Esophagus muscularis mucosa (tissue), 4 donors: ENCODE results near the gene CCDC51.

Experiments
- CTCF ChIP-seq, 3 experiments: fragments of 200-600 bp in 2 of 3; fragments of 450-650 bp in 1 of 3; sonication (generic) in 2 of 3; IDR thresholded peaks; one replicate each; pipeline ENCODE4 v1.5.1; 2017 to 2019; ENCODE audit warnings: antibody characterized with exemption in 3 of 3, mild to moderate bottlenecking in 2 of 3, moderate library complexity in 1 of 3
- EP300 ChIP-seq: sonication (generic); formaldehyde crosslinking; IDR thresholded peaks from one replicate; pipeline ENCODE4 v1.6.1; 2017; ENCODE audit warnings: antibody characterized with exemption
- POLR2A ChIP-seq: fragments of 450-650 bp; IDR thresholded peaks from one replicate; pipeline ENCODE4 v1.6.1; 2017; ENCODE audit warnings: antibody characterized with exemption, moderate library complexity, mild to moderate bottlenecking, low read depth
- POLR2AphosphoS5 ChIP-seq, 2 donors: sonication (generic); formaldehyde crosslinking; IDR thresholded peaks; one replicate each; pipeline ENCODE4 v1.6.1; 2017; ENCODE audit warnings: antibody characterized with exemption in 2 of 2

DNA sequence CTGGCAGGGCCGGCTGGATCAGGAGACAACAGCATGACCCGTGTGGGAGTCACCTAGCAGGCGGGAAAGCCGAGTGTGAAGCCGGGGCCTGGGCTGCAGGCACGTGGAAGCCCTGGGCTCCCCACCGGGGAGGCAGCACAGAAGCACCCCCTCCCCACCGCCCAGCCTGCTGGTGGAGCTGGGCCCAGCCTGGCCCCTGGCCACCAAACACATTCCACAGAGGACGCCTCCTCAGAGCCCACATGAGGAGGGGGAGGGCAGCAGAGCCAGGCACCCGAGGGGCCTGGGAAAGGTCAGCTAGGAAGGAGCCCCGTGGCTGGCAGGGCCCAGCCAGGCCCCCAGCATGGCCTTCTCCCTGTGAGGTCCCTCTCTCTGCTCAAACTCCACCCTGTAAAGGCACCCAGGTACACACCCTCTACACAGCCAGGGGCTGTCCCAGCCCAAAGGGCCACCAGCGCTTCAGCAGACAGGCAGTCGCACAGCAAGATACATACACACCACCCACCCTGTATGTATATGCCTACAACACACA lies 14.6 kb downstream of the CCDC51 start:
- TF ChIP-seq CTCF (IDR thresholded peaks at IDR 0.05) = no peak
- TF ChIP-seq POLR2A = no peak
- peak; percentile 29 to 50 for TF ChIP-seq POLR2AphosphoS5 (IDR thresholded peaks at IDR 0.05)
- TF ChIP-seq EP300 = no peak
